Thymus (tissue), 11 donors: ENCODE data around the gene FIBCD1. TPM values are rescaled to one million over a fixed set of nuclear protein-coding genes. Genes with fewer than 3 reads are reported as not detected.

ENCODE experiments used
- DNase-seq, 9 donors: peaks; one replicate each; pipeline ENCODE4 v3.0.0-alpha.2; 2013; ENCODE audit warnings: low spot score in 9 of 9, low read depth in 6 of 9, missing footprints in 1 of 9
- H3K27ac ChIP-seq, 2 donors: one replicate each; pipeline ENCODE4 v1.5.1; 2013; ENCODE audit warnings: control low read depth in 1 of 2, low read depth in 1 of 2, low read length in 1 of 2, mild to moderate bottlenecking in 1 of 2, moderate library complexity in 1 of 2
- H3K27me3 ChIP-seq, 2 donors: one replicate each; pipeline ENCODE4 v1.5.1; 2013; ENCODE audit warnings: low read length in 1 of 2; ENCODE audit not compliant: control insufficient read depth in 2 of 2, insufficient read depth in 1 of 2
- H3K36me3 ChIP-seq, 2 donors: one replicate each; pipeline ENCODE4 v1.5.1; 2013; ENCODE audit warnings: low read length in 1 of 2, mild to moderate bottlenecking in 1 of 2, moderate library complexity in 1 of 2; ENCODE audit not compliant: control insufficient read depth in 2 of 2, insufficient read depth in 2 of 2
- H3K4me1 ChIP-seq, 2 donors: one replicate each; pipeline ENCODE4 v1.5.1; 2013; ENCODE audit warnings: low read length in 2 of 2; ENCODE audit not compliant: control insufficient read depth in 2 of 2, insufficient read depth in 2 of 2
- H3K4me3 ChIP-seq, 2 donors: one replicate each; pipeline ENCODE4 v1.5.1; 2013; ENCODE audit warnings: low read length in 2 of 2, control low read depth in 1 of 2, mild to moderate bottlenecking in 1 of 2
- H3K9me3 ChIP-seq, 2 donors: one replicate each; pipeline ENCODE4 v1.5.1; 2013; ENCODE audit warnings: low read length in 1 of 2, mild to moderate bottlenecking in 1 of 2; ENCODE audit not compliant: control insufficient read depth in 2 of 2, insufficient read depth in 1 of 2
- whole genome bisulfite sequencing: extraction: QIAGEN DNeasy Blood & Tissue Kit; methylation state at CpG from one replicate; pipeline ENCODE4 v1.1.7; 2013; 5-methylcytosine and 5-hydroxymethylcytosine counted together
- polyA plus RNA-seq: library from polyadenylated mRNA; stranded (reverse); fragments of 200-250 nt; gene quantifications from one replicate; pipeline ENCODE4 v1.2.3, GENCODE V29; 2013
- total RNA-seq: library from RNA; stranded (reverse); fragments of 120-200 nt; gene quantifications from one replicate; pipeline ENCODE4 v1.2.4, GENCODE V29; 2013
- donor health status: healthy.

Gene FIBCD1
- total and polyA plus RNA-seq, 2 donors: 0.05 to 0.09 TPM

DNA sequence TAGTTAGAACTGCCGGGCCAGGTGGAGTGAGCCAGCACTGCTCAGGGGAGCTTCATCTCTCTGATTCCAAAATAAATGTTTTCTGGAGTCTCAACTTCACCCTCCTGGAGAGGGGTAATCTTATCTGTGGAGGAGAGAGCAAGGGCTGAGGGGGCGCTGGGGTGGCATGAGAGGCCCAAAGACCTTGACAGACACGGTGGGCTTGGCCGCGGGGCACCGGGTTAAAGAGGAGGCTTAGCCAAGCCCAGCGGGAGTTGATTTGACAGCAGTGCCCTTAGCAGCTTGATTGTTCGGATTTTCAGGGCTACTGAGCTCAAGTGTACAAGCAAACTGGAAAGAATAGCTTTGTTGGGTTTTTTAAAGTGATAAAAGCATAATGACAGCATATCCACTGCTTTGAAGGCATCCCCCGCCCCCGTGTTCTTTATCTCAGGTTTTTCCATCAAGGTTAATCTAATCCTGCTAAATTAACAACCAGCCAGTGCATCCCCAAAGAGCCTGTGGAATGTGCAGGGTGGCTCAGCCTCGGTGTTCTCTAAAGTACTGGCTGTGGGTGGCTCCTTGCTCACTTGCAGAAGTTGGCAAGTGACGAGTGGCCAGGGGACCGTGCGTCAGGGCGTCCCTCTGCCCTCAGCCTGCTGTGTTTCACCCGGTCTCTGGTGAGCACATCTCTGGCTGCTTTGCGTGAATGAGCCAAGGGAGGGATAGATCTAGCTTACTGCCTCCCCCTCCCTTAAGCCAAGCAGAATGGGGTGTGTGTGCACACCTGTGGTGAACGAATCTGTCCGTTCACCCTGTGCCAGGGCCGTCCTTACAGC, 48.0 kb downstream of the FIBCD1 start:
- H3K9me3 ChIP-seq: no peaks in the 10 kb centered on the region
- DNase-seq: no peak
- H3K27ac ChIP-seq: no peak overlapping the region
- H3K27me3 ChIP-seq: no peaks in the 10 kb centered on the region
- no peak overlapping the region for H3K4me3 ChIP-seq
- no peaks in the 10 kb centered on the region for H3K4me1 ChIP-seq
- WGBS: 97% methylated on average over 20 of the region's 20 CpGs
- peaks cover 22 to 34% of the 10 kb centered on the region in 2 donors for H3K36me3 ChIP-seq

DNA sequence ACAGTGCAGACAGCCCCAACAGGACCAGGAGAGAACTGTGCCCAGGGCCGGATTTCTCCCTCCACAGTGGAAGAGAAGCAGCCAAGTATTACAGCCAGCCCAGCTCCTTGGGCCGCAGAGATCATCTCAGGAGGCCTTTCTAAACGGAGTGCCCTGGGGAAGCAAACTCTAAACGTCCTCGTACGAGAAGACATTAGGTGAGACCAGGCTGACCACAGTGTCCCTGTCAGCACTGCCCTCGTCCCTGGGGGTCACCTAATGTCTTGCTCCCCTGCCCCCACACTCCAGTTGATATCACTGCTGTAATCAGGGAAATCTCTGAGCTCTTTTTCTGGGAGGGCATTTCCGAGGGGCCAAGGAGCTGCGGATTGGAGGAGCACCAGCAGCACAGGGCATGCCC, 48.9 kb downstream of the FIBCD1 start:
- no peak overlapping the region for H3K27ac ChIP-seq
- no peak for DNase-seq
- H3K36me3 ChIP-seq: peaks cover 32 to 44% of the 10 kb centered on the region in 2 donors
- no peak overlapping the region for H3K4me3 ChIP-seq
- no peaks in the 10 kb centered on the region for H3K4me1 ChIP-seq
- no peaks in the 10 kb centered on the region for H3K27me3 ChIP-seq
- 97% methylated on average over 9 of the region's 9 CpGs for WGBS
- H3K9me3 ChIP-seq: no peaks in the 10 kb centered on the region

DNA sequence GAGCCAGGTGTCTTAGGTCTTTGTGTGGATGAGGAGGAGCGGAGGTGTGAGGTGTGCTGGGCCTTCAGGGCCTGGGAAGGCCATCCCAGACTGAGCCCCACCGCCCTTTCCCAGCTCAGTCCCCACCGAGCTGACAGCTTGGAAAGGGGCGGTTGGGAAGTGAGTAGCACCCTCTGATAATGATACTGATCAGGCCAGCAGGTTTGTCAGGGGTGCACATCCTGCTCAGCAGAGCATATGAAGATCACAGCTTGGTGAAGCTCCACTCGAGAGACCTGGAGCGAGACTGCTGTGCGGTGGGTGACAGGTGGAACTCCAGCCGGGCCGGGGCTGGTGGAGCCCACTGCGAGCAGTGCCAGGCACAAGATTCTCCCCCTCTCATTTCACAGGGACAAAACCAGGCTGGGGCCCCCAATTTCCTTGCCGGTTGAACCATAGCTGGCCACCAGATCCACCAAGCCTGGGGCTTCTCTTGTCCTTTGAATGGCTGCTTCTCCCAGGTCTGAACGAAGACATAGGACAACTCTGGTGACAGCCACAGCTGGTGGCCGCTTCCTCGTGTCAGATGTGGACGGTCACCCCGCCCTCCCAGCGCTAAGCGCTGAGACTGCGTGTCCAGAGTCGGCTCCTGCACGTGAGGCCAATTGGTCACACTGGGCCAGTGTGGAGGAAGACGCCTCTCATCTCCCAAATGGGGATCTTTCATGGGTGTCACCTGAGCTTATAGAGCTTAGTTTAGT, 50.7 kb downstream of the FIBCD1 start:
- WGBS: 98% methylated on average over 22 of the region's 22 CpGs
- no peaks in the 10 kb centered on the region for H3K4me1 ChIP-seq
- no peak overlapping the region for H3K4me3 ChIP-seq
- no peaks in the 10 kb centered on the region for H3K27me3 ChIP-seq
- no peaks in the 10 kb centered on the region for H3K9me3 ChIP-seq
- no peak overlapping the region for H3K27ac ChIP-seq
- peaks cover 50 to 56% of the 10 kb centered on the region in 2 donors for H3K36me3 ChIP-seq
- no peak for DNase-seq

DNA sequence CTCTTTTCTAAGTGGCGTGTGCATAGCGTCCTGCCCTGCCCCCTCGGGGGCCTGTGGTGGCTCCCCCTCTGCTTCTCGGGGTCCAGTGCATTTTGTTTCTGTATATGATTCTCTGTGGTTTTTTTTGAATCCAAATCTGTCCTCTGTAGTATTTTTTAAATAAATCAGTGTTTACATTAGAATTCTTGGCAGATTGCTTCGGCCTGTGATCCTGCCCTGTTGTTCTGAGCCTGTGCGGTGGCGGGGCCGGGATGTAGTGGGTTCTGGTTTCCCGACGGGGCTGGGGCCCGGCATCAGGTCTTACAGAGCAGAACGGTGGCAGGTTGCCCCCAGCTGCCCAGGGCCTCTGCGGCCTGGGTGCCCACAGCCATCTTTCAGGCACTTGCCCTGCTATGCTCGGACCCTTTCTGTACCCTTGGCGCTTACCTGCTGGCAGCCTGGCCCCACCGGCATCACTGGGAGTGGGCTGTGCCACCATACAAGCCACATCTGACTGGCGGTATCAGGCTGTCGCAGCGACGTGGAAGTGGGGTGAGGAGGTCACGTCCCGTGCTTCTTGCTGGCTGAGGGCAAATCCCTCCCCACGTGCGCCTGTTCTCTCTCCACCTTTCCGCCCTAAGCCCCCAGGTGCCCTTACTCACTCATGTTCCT, 51.4 kb downstream of the FIBCD1 start:
- Histone ChIP-seq H3K27me3 (no peaks in the 10 kb centered on the region), H3K9me3 (no peaks in the 10 kb centered on the region), H3K4me3 (no peak overlapping the region), H3K36me3 (peaks cover 53 to 56% of the 10 kb centered on the region in 2 donors), H3K4me1 (no peaks in the 10 kb centered on the region), H3K27ac (no peak overlapping the region)
- WGBS: 97% methylated on average over 25 of the region's 25 CpGs
- DNase-seq: no peak

DNA sequence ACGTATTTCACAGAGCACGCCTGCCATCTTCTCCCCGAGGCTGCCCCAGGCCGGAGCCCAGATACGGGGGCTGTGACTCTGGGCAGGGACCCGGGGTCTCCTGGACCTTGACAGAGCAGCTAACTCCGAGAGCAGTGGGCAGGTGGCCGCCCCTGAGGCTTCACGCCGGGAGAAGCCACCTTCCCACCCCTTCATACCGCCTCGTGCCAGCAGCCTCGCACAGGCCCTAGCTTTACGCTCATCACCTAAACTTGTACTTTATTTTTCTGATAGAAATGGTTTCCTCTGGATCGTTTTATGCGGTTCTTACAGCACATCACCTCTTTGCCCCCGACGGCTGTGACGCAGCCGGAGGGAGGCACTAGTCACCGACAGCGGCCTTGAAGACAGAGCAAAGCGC, 52.1 kb downstream of the FIBCD1 start:
- WGBS: 98% methylated on average over 23 of the region's 23 CpGs
- Histone ChIP-seq H3K36me3 (peaks cover 57 to 59% of the 10 kb centered on the region in 2 donors), H3K27me3 (no peaks in the 10 kb centered on the region), H3K4me3 (no peak overlapping the region), H3K27ac (no peak overlapping the region), H3K4me1 (no peaks in the 10 kb centered on the region), H3K9me3 (no peaks in the 10 kb centered on the region)
- DNase-seq: no peak

DNA sequence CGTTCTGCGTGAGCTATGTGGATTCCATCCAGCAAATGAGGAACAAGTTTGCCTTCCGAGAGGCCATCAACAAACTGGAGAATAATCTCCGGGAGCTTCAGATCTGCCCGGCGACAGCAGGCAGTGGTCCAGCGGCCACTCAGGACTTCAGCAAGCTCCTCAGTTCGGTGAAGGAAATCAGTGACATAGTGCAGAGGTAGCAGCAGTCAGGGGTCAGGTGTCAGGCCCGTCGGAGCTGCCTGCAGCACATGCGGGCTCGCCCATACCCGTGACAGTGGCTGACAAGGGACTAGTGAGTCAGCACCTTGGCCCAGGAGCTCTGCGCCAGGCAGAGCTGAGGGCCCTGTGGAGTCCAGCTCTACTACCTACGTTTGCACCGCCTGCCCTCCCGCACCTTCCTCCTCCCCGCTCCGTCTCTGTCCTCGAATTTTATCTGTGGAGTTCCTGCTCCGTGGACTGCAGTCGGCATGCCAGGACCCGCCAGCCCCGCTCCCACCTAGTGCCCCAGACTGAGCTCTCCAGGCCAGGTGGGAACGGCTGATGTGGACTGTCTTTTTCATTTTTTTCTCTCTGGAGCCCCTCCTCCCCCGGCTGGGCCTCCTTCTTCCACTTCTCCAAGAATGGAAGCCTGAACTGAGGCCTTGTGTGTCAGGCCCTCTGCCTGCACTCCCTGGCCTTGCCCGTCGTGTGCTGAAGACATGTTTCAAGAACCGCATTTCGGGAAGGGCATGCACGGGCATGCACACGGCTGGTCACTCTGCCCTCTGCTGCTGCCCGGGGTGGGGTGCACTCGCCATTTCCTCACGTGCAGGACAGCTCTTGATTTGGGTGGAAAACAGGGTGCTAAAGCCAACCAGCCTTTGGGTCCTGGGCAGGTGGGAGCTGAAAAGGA, 53.3 kb downstream of the FIBCD1 start:
- no peaks in the 10 kb centered on the region for H3K9me3 ChIP-seq

DNA sequence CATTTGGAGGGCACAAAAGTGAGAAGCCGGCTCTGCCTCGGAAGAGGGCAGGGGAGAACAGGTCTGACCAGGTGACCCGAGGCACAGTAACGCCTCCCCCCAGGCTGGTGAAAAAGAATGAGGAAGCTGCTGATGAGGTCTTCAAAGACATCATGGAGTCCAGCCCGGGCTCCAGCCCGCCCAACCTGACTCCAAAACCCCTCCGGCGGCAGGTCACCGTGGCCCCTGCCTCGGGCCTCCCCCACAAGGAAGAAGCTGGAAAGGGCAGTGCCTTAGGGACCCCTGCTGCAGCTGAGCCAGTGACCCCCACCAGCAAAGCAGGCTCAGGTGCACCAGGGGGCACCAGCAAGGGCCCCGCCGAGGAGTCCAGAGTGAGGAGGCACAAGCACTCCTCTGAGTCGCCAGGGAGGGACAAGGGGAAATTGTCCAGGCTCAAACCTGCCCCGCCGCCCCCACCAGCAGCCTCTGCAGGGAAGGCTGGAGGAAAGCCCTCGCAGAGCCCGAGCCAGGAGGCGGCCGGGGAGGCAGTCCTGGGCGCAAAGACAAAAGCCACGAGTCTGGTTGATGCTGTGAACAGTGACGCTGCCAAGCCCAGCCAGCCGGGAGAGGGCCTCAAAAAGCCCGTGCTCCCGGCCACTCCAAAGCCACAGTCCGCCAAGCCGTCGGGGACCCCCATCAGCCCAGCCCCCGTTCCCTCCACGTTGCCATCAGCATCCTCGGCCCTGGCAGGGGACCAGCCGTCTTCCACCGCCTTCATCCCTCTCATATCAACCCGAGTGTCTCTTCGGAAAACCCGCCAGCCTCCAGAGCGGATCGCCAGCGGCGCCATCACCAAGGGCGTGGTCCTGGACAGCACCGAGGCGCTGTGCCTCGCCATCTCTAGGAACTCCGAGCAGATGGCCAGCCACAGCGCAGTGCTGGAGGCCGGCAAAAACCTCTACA, 54.2 kb downstream of the FIBCD1 start:
- WGBS: 97% methylated on average over 47 of the region's 47 CpGs
- no peak for DNase-seq
- H3K27ac ChIP-seq: no peak overlapping the region
- H3K27me3 ChIP-seq: no peaks in the 10 kb centered on the region
- no peak overlapping the region for H3K4me3 ChIP-seq
- no peaks in the 10 kb centered on the region for H3K9me3 ChIP-seq
- peaks cover 70 to 75% of the 10 kb centered on the region in 2 donors for H3K36me3 ChIP-seq
- H3K4me1 ChIP-seq: no peaks in the 10 kb centered on the region

More for the DNA sequence above, 53.3 kb downstream of the FIBCD1 start:
- H3K36me3 ChIP-seq: peaks cover 66 to 71% of the 10 kb centered on the region in 2 donors
- no peak for DNase-seq
- no peak overlapping the region for H3K27ac ChIP-seq
- no peaks in the 10 kb centered on the region for H3K27me3 ChIP-seq
- H3K4me3 ChIP-seq: no peak overlapping the region
- WGBS: 95% methylated on average over 35 of the region's 35 CpGs
- no peaks in the 10 kb centered on the region for H3K4me1 ChIP-seq

DNA sequence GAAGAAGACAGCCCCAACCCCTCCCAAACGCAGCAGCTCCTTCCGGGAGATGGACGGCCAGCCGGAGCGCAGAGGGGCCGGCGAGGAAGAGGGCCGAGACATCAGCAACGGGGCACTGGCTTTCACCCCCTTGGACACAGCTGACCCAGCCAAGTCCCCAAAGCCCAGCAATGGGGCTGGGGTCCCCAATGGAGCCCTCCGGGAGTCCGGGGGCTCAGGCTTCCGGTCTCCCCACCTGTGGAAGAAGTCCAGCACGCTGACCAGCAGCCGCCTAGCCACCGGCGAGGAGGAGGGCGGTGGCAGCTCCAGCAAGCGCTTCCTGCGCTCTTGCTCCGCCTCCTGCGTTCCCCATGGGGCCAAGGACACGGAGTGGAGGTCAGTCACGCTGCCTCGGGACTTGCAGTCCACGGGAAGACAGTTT, 54.9 kb downstream of the FIBCD1 start:
- Histone ChIP-seq H3K4me3 (no peak overlapping the region), H3K4me1 (no peaks in the 10 kb centered on the region), H3K9me3 (no peaks in the 10 kb centered on the region), H3K27ac (no peak overlapping the region), H3K36me3 (peaks cover 76 to 78% of the 10 kb centered on the region in 2 donors), H3K27me3 (no peaks in the 10 kb centered on the region)
- DNase-seq: no peak
- WGBS: 98% methylated on average over 25 of the region's 25 CpGs
